ENCODE measurements around the gene DCAF16. TPM values are rescaled to one million over a fixed set of nuclear protein-coding genes. Genes with fewer than 3 reads are reported as not detected.

Gene DCAF16
- total RNA-seq, 1 donor from 2014 or later: 63.1 TPM

DNA sequence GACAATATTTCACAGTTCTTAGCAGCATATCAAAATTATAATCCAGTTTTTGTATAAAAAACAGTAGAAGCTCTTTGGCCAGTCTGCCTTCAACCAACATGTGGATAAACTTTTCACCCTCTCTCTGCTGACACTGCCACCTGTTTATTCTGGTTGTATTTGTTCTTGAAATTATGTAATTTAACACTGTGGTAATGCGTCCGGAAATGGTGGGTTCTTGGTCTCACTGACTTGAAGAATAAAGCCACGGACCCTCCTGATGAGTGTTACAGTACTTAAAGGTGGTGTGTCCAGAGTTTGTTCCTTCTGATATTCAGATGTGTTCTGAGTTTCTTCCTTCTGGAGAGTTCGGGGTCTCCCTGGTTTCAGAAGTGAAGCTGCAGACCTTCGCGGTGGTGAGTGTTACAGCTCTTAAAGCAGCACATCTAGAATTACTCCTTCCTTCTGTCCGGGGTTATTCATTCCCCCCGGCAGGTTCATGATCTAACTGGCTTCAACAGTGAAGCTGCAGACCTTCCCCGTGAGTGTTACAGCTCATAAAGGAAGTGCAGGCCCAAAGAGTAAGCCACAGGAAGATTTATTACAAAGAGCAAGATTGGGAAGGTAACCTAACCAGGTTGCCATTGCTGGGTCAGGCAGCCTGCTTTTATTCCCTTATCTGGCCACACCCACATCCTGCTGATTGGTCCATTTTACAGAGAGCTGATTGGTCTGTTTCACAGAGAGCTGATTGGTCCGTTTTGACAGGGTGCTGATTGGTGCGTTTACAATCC lies 44.9 kb downstream of the DCAF16 start:
- no peak overlapping the region for H3K27ac Mint-ChIP-seq
- no peak overlapping the region for H3K4me3 Mint-ChIP-seq (ENCODE audit: low read depth)
- H3K36me3 Mint-ChIP-seq (ENCODE audit: insufficient read depth): no peaks in the 10 kb centered on the region
- TF ChIP-seq, protein P1, sequence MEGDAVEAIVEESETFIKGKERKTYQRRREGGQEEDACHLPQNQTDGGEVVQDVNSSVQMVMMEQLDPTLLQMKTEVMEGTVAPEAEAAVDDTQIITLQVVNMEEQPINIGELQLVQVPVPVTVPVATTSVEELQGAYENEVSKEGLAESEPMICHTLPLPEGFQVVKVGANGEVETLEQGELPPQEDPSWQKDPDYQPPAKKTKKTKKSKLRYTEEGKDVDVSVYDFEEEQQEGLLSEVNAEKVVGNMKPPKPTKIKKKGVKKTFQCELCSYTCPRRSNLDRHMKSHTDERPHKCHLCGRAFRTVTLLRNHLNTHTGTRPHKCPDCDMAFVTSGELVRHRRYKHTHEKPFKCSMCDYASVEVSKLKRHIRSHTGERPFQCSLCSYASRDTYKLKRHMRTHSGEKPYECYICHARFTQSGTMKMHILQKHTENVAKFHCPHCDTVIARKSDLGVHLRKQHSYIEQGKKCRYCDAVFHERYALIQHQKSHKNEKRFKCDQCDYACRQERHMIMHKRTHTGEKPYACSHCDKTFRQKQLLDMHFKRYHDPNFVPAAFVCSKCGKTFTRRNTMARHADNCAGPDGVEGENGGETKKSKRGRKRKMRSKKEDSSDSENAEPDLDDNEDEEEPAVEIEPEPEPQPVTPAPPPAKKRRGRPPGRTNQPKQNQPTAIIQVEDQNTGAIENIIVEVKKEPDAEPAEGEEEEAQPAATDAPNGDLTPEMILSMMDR (IDR thresholded peaks at IDR 0.05; ENCODE audit: unreplicated experiment): no peak
- H3K4me1 Mint-ChIP-seq (ENCODE audit: low read depth): no peaks in the 10 kb centered on the region
- H3K9me3 Mint-ChIP-seq (ENCODE audit: low read depth): peaks cover 8% of the 10 kb centered on the region
- no peak for DNase-seq (ENCODE audit: low spot score, unreplicated experiment)
- no peaks in the 10 kb centered on the region for H3K27me3 Mint-ChIP-seq

DNA sequence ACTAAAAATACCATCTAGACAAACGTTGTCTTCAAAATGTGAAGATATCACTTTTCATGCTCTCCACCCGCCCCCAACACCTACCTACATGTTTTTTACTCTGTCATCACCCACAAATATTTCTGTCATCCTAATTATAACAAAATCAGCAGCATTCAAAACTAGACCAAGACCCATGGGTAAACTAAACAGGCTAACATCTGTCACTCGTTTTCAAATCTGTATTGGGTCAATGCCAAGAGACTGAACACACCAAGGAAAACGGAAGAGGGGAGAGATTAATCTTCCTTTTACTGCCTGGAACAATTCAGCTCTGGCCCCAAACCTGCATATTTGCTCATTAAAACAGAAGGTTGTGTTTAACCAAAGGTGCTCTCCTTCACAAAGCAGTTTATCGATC lies 46.6 kb downstream of the DCAF16 start:
- peaks cover 8% of the 10 kb centered on the region for H3K9me3 Mint-ChIP-seq (ENCODE audit: low read depth)
- no peaks in the 10 kb centered on the region for H3K36me3 Mint-ChIP-seq (ENCODE audit: insufficient read depth)
- TF ChIP-seq, protein P1 (IDR thresholded peaks at IDR 0.05; ENCODE audit: unreplicated experiment): no peak
- H3K27me3 Mint-ChIP-seq: no peaks in the 10 kb centered on the region
- no peak overlapping the region for H3K27ac Mint-ChIP-seq
- DNase-seq (ENCODE audit: low spot score, unreplicated experiment): no peak
- H3K4me1 Mint-ChIP-seq (ENCODE audit: low read depth): no peaks in the 10 kb centered on the region
- no peak overlapping the region for H3K4me3 Mint-ChIP-seq (ENCODE audit: low read depth)

DNA sequence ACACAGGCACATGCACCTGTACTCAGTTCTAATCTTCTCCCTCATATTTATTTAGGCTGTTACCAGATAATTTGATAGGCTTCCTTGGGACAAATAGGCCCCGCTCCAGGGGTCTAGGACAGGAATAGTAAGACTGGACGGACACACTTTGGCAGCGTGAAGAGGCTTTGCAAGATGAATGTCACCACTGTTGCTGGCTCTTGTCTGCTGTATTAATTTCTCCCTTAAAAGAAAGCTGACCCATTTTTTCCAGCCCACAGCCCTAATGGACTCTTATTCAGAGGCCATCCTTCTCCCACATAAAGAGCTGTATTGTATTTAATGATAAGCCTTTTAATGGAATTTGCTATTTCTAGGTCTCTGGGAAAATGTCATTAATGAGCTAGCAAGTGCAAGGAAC lies 47.1 kb downstream of the DCAF16 start:
- Mint-ChIP-seq H3K27ac (no peak overlapping the region), H3K4me3 (ENCODE audit: low read depth) (no peak overlapping the region), H3K9me3 (ENCODE audit: low read depth) (peaks cover 8% of the 10 kb centered on the region), H3K36me3 (ENCODE audit: insufficient read depth) (no peaks in the 10 kb centered on the region), H3K4me1 (ENCODE audit: low read depth) (peaks cover 3% of the 10 kb centered on the region), H3K27me3 (no peaks in the 10 kb centered on the region)
- TF ChIP-seq, protein P1 (IDR thresholded peaks at IDR 0.05; ENCODE audit: unreplicated experiment): no peak
- no peak for DNase-seq (ENCODE audit: low spot score, unreplicated experiment)

DNA sequence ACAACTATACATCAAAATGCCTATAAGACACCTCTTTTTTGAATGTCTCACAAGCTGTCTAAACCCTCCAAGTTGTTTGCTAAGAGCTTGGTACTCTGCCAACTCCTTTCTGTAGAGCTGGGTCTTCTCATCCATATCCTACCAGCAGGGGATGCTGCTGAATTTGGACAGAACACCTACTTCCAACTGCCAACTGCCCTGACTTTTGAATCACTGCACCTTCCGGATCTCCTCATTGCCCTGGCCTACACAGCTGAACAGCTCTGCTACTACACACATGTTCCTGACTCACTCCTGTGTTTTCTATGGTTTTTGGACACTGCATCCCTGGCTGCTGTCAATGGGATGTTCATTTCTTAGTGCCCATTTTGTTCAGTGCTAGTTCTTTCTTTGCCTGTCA lies 47.8 kb downstream of the DCAF16 start:
- peaks cover 8% of the 10 kb centered on the region for H3K9me3 Mint-ChIP-seq (ENCODE audit: low read depth)

DNA sequence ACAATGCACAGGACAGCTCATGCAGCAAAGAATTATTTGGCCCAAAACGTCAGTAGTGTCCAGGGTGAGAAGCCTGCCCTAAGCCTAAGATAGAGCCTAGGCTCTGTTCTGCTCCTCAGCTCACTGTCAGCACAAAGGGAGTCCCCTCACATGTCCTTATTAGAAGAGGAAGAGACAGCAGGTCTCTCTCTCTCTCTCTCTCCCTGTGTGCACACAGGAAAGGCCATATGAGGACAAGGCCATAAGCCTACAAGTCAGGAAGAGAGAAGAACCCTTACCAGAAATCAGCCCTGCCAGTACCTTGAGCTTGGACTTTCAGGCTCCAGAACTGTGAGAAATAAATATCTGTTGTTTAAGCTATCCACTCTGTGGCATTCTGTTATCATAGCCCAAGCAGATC lies 49.5 kb downstream of the DCAF16 start:
- Mint-ChIP-seq H3K9me3 (ENCODE audit: low read depth) (peaks cover 6% of the 10 kb centered on the region), H3K4me1 (ENCODE audit: low read depth) (peaks cover 7% of the 10 kb centered on the region), H3K27me3 (no peaks in the 10 kb centered on the region), H3K27ac (no peak overlapping the region), H3K36me3 (ENCODE audit: insufficient read depth) (no peaks in the 10 kb centered on the region), H3K4me3 (ENCODE audit: low read depth) (no peak overlapping the region)
- DNase-seq (ENCODE audit: low spot score, unreplicated experiment): no peak
- TF ChIP-seq, protein P1 (IDR thresholded peaks at IDR 0.05; ENCODE audit: unreplicated experiment): no peak

More for the DNA sequence above, 47.8 kb downstream of the DCAF16 start:
- Mint-ChIP-seq H3K27me3 (no peaks in the 10 kb centered on the region), H3K27ac (no peak overlapping the region), H3K36me3 (ENCODE audit: insufficient read depth) (no peaks in the 10 kb centered on the region), H3K4me1 (ENCODE audit: low read depth) (peaks cover 7% of the 10 kb centered on the region), H3K4me3 (ENCODE audit: low read depth) (no peak overlapping the region)
- TF ChIP-seq, protein P1 (IDR thresholded peaks at IDR 0.05; ENCODE audit: unreplicated experiment): no peak
- no peak for DNase-seq (ENCODE audit: low spot score, unreplicated experiment)
